ENCODE results near the gene SLC29A3. TPM values are rescaled to one million over a fixed set of nuclear protein-coding genes. Genes with fewer than 3 reads are reported as not detected.
"Not testable (repeated sequence)": the region's sequence is repeated elsewhere in the genome, so short reads cannot be mapped to it uniquely, and the experiment has no call there.

SLC29A3 gene
- total RNA-seq, 1 donor from 2014 or later: 5.3 TPM

GRCh38 chr10:71355886-71356285 lies 36.8 kb downstream of the SLC29A3 start:
- Mint-ChIP-seq H3K4me1 (no peaks in the 10 kb centered on the region), H3K36me3 (ENCODE audit: low read depth) (no peaks in the 10 kb centered on the region), H3K27ac (ENCODE audit: unreplicated experiment) (no peak overlapping the region), H3K27me3 (ENCODE audit: low read depth) (no peaks in the 10 kb centered on the region), H3K9me3 (no peaks in the 10 kb centered on the region), H3K4me3 (no peak overlapping the region)
- no peak for TF ChIP-seq CTCF (conservative IDR thresholded peaks at IDR 0.05)
- DNase-seq (ENCODE audit: low read depth, low spot score): no peak

GRCh38 chr10:71357792-71358265 lies 38.8 kb downstream of the SLC29A3 start:
- Mint-ChIP-seq H3K4me1 (no peaks in the 10 kb centered on the region), H3K27ac (ENCODE audit: unreplicated experiment) (no peak overlapping the region), H3K9me3 (no peaks in the 10 kb centered on the region), H3K36me3 (ENCODE audit: low read depth) (no peaks in the 10 kb centered on the region), H3K4me3 (no peak overlapping the region), H3K27me3 (ENCODE audit: low read depth) (no peaks in the 10 kb centered on the region)
- DNase-seq (ENCODE audit: low read depth, low spot score): no peak
- no peak for TF ChIP-seq CTCF (conservative IDR thresholded peaks at IDR 0.05)

GRCh38 chr10:71358277-71358676 lies 39.2 kb downstream of the SLC29A3 start:
- Mint-ChIP-seq H3K36me3 (ENCODE audit: low read depth) (no peaks in the 10 kb centered on the region), H3K27ac (ENCODE audit: unreplicated experiment) (peak overlapping the region; percentile 24), H3K4me3 (no peak overlapping the region), H3K4me1 (no peaks in the 10 kb centered on the region), H3K27me3 (ENCODE audit: low read depth) (no peaks in the 10 kb centered on the region), H3K9me3 (no peaks in the 10 kb centered on the region)
- TF ChIP-seq CTCF (conservative IDR thresholded peaks at IDR 0.05): no peak
- no peak for DNase-seq (ENCODE audit: low read depth, low spot score)

GRCh38 chr10:71358906-71359305 lies 39.8 kb downstream of the SLC29A3 start:
- not testable (repeated sequence) for H3K27ac Mint-ChIP-seq (ENCODE audit: unreplicated experiment); DNase-seq (ENCODE audit: low read depth, low spot score); H3K27me3 Mint-ChIP-seq (ENCODE audit: low read depth); H3K4me3 Mint-ChIP-seq; H3K9me3 Mint-ChIP-seq; H3K4me1 Mint-ChIP-seq; H3K36me3 Mint-ChIP-seq (ENCODE audit: low read depth)

- Mint-ChIP-seq H3K4me3 (no peak overlapping the region), H3K27ac (ENCODE audit: unreplicated experiment) (no peak overlapping the region), H3K4me1 (no peaks in the 10 kb centered on the region), H3K9me3 (no peaks in the 10 kb centered on the region), H3K27me3 (ENCODE audit: low read depth) (no peaks in the 10 kb centered on the region), H3K36me3 (ENCODE audit: low read depth) (no peaks in the 10 kb centered on the region)
- no peak for DNase-seq (ENCODE audit: low read depth, low spot score)
- no peak for TF ChIP-seq CTCF (conservative IDR thresholded peaks at IDR 0.05)
Measured at GRCh38 chr10:71359364-71360046, 40.4 kb downstream of the SLC29A3 start.

- Mint-ChIP-seq H3K4me1 (no peaks in the 10 kb centered on the region), H3K36me3 (ENCODE audit: low read depth) (no peaks in the 10 kb centered on the region), H3K9me3 (no peaks in the 10 kb centered on the region), H3K4me3 (no peak overlapping the region), H3K27ac (ENCODE audit: unreplicated experiment) (no peak overlapping the region), H3K27me3 (ENCODE audit: low read depth) (no peaks in the 10 kb centered on the region)
- no peak for DNase-seq (ENCODE audit: low read depth, low spot score)
- no peak for TF ChIP-seq CTCF (conservative IDR thresholded peaks at IDR 0.05)
Measured at GRCh38 chr10:71360735-71361134, 41.7 kb downstream of the SLC29A3 start.

Measured in neural crest cell (in vitro differentiated cells).